ENCODE data around the gene JAG2.

JAG2 gene

GRCh38 chr14:105166571-105167302 lies 1.8 kb downstream of the JAG2 start:
- DNase-seq (ENCODE audit: low read depth in 1 of 2, low spot score in 1 of 2), result no peak
- no peak for TF ChIP-seq SPI1 (IDR thresholded peaks at IDR 0.05; ENCODE audit: borderline replicate concordance, low read depth)
- TF ChIP-seq POLR2AphosphoS5 (IDR thresholded peaks at IDR 0.05; ENCODE audit: low read depth), result no peak
- TF ChIP-seq REST (IDR thresholded peaks at IDR 0.05; ENCODE audit: insufficient replicate concordance, low read depth), result no peak
- no peak for TF ChIP-seq CTCF (IDR thresholded peaks at IDR 0.05; ENCODE audit: insufficient read depth, low read length)
- no peak for TF ChIP-seq GABPA (IDR thresholded peaks at IDR 0.05; ENCODE audit: low read depth)
- Histone ChIP-seq H3K27ac (replicated peaks) (no peak overlapping the region), H3K27me3 (ENCODE audit: insufficient read depth, poor library complexity, severe bottlenecking) (peaks cover 23% of the 10 kb centered on the region), H3K4me3 (replicated peaks; ENCODE audit: insufficient read depth, low read length) (no peak overlapping the region)

GRCh38 chr14:105165761-105166485 lies 2.7 kb downstream of the JAG2 start:
- no peak for DNase-seq (ENCODE audit: low read depth in 1 of 2, low spot score in 1 of 2)
- TF ChIP-seq GABPA (IDR thresholded peaks at IDR 0.05; ENCODE audit: low read depth), result no peak
- no peak for TF ChIP-seq CTCF (IDR thresholded peaks at IDR 0.05; ENCODE audit: insufficient read depth, low read length)
- TF ChIP-seq POLR2AphosphoS5 (IDR thresholded peaks at IDR 0.05; ENCODE audit: low read depth), result no peak
- TF ChIP-seq SPI1 (IDR thresholded peaks at IDR 0.05; ENCODE audit: borderline replicate concordance, low read depth), result no peak
- TF ChIP-seq REST (IDR thresholded peaks at IDR 0.05; ENCODE audit: insufficient replicate concordance, low read depth), result no peak
- peaks cover 23% of the 10 kb centered on the region for H3K27me3 ChIP-seq (ENCODE audit: insufficient read depth, poor library complexity, severe bottlenecking)
- H3K4me3 ChIP-seq (replicated peaks; ENCODE audit: insufficient read depth, low read length), result no peak overlapping the region
- no peak overlapping the region for H3K27ac ChIP-seq (replicated peaks)

- H3K27me3 ChIP-seq (ENCODE audit: insufficient read depth, poor library complexity, severe bottlenecking), result peaks cover 21% of the 10 kb centered on the region
- DNase-seq (ENCODE audit: low read depth in 1 of 2, low spot score in 1 of 2), result no peak
- no peak overlapping the region for H3K4me3 ChIP-seq (replicated peaks; ENCODE audit: insufficient read depth, low read length)
- TF ChIP-seq SPI1 (IDR thresholded peaks at IDR 0.05; ENCODE audit: borderline replicate concordance, low read depth) (no peak), REST (IDR thresholded peaks at IDR 0.05; ENCODE audit: insufficient replicate concordance, low read depth) (no peak)
- no peak overlapping the region for H3K27ac ChIP-seq (replicated peaks)
Observed at GRCh38 chr14:105165134-105165704, 3.4 kb downstream of the JAG2 start.

All from HL-60 (cell line).